ENCODE results near the gene FN1.
"Not testable (repeated sequence)": the region's sequence is repeated elsewhere in the genome, so short reads cannot be mapped to it uniquely, and the experiment has no call there.

FN1 gene

GRCh38 chr2:215423928-215424540, 11.8 kb downstream of the FN1 start:
- no peak for DNase-seq (ENCODE audit: low read depth in 1 of 2, low spot score in 1 of 2)

- DNase-seq (ENCODE audit: low read depth in 1 of 2, low spot score in 1 of 2), result no peak
Measured at GRCh38 chr2:215423234-215423633, 12.6 kb downstream of the FN1 start.

- DNase-seq (ENCODE audit: low read depth in 1 of 2, low spot score in 1 of 2), result no peak
Measured at GRCh38 chr2:215422676-215423075, 13.2 kb downstream of the FN1 start.

GRCh38 chr2:215421859-215422461, 13.9 kb downstream of the FN1 start:
- no peak for DNase-seq (ENCODE audit: low read depth in 1 of 2, low spot score in 1 of 2)

GRCh38 chr2:215420471-215420935, 15.4 kb downstream of the FN1 start:
- DNase-seq (ENCODE audit: low read depth in 1 of 2, low spot score in 1 of 2), result no peak

- no peak for DNase-seq (ENCODE audit: low read depth in 1 of 2, low spot score in 1 of 2)
Measured at GRCh38 chr2:215419769-215420470, 15.9 kb downstream of the FN1 start.

GRCh38 chr2:215419113-215419512, 16.8 kb downstream of the FN1 start:
- DNase-seq (ENCODE audit: low read depth in 1 of 2, low spot score in 1 of 2), result no peak

GRCh38 chr2:215418064-215418963, 17.6 kb downstream of the FN1 start:
- DNase-seq (ENCODE audit: low read depth in 1 of 2, low spot score in 1 of 2), result no peak

- no peak for DNase-seq (ENCODE audit: low read depth in 1 of 2, low spot score in 1 of 2)
Measured at GRCh38 chr2:215417400-215417951, 18.4 kb downstream of the FN1 start.

GRCh38 chr2:215416656-215417055, 19.2 kb downstream of the FN1 start:
- no peak for DNase-seq (ENCODE audit: low read depth in 1 of 2, low spot score in 1 of 2)

GRCh38 chr2:215415820-215416577, 19.9 kb downstream of the FN1 start:
- DNase-seq (ENCODE audit: low read depth in 1 of 2, low spot score in 1 of 2), result no peak

GRCh38 chr2:215415218-215415617, 20.6 kb downstream of the FN1 start:
- DNase-seq (ENCODE audit: low read depth in 1 of 2, low spot score in 1 of 2), result no peak

GRCh38 chr2:215414674-215415073, 21.2 kb downstream of the FN1 start:
- DNase-seq (ENCODE audit: low read depth in 1 of 2, low spot score in 1 of 2), result no peak

- DNase-seq (ENCODE audit: low read depth in 1 of 2, low spot score in 1 of 2), result no peak
Measured at GRCh38 chr2:215413974-215414373, 21.9 kb downstream of the FN1 start.

GRCh38 chr2:215413484-215413777, 22.4 kb downstream of the FN1 start:
- DNase-seq (ENCODE audit: low read depth in 1 of 2, low spot score in 1 of 2), result no peak

- DNase-seq (ENCODE audit: low read depth in 1 of 2, low spot score in 1 of 2), result no peak
Measured at GRCh38 chr2:215411941-215412743, 23.7 kb downstream of the FN1 start.

GRCh38 chr2:215410932-215411285, 25.0 kb downstream of the FN1 start:
- DNase-seq (ENCODE audit: low read depth in 1 of 2, low spot score in 1 of 2), result no peak

- not testable (repeated sequence) for DNase-seq (ENCODE audit: low read depth in 1 of 2, low spot score in 1 of 2)
Measured at GRCh38 chr2:215410181-215410931, 25.5 kb downstream of the FN1 start.
